Measurements from ENCODE around the gene RIPOR3.

Gene RIPOR3

GRCh38 chr20:50552979-50553378 is 138.4 kb downstream of the RIPOR3 start:
- DNase-seq (ENCODE audit: low spot score), result no peak

DNA sequence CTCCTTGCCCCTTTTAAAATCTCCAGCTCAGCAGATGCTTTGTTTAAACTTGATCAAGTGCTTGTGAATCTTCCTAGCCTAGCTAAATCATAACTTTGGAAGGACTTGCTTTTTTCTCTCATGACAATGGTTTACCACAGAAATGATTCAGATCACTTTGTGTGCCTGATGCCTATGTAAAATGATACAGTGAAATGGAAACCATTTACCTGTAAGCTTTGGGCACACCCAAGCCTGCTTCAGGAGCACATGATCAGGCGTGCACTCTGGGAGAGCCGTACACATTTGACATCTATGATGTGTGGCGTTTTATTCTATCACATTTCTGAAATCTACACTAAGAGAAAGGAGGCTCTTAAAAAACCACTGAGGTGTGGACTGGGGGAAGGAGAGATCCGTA is 140.1 kb downstream of the RIPOR3 start:
- no peak for DNase-seq (ENCODE audit: low spot score)
- no peak for TF ChIP-seq CTCF (IDR thresholded peaks at IDR 0.05; ENCODE audit: extremely low read depth, missing control alignments)

More at GRCh38 chr20:50552979-50553378, 138.4 kb downstream of the RIPOR3 start:
- TF ChIP-seq CTCF (IDR thresholded peaks at IDR 0.05; ENCODE audit: extremely low read depth, missing control alignments), result no peak

- no peak for DNase-seq (ENCODE audit: low spot score)
- no peak for TF ChIP-seq CTCF (IDR thresholded peaks at IDR 0.05; ENCODE audit: extremely low read depth, missing control alignments)
These were observed 140.8 kb downstream of the RIPOR3 start for GRCh38 chr20:50550531-50550930.

- DNase-seq (ENCODE audit: low spot score), result no peak
- TF ChIP-seq CTCF (IDR thresholded peaks at IDR 0.05; ENCODE audit: extremely low read depth, missing control alignments), result no peak
These were observed 142.9 kb downstream of the RIPOR3 start for GRCh38 chr20:50548396-50548795.

- DNase-seq (ENCODE audit: low spot score), result no peak
- no peak for TF ChIP-seq CTCF (IDR thresholded peaks at IDR 0.05; ENCODE audit: extremely low read depth, missing control alignments)
These were observed 143.4 kb downstream of the RIPOR3 start for GRCh38 chr20:50547964-50548363.

DNA sequence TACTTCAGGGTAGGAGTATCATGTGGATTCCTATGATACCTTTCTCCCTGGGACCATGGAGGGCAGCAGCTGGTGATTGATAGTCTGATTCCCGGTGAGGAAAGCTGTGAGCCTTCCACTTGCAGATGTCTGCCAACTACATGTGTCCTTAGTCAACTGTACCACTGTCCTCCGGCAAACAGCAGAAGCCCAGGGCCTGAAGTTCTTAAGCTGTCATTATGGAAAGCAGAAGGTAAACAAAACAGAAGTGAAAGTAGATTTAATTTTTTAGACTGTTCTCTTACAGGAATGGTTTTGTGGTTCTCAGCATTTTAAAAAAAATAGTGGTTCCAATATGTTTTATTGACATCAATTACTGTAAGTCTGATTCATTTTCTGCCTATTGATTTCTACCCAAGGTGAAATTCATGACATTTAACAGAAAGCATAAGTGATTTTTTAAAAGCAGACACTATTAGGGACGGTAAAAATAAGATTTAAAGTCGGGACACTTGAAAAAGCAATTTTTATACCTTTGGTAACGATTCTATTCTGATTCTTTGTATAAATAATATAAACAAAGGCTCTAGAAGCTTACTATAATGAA is 144.5 kb downstream of the RIPOR3 start:
- DNase-seq (ENCODE audit: low spot score), result peak; percentile 29
- no peak for TF ChIP-seq CTCF (IDR thresholded peaks at IDR 0.05; ENCODE audit: extremely low read depth, missing control alignments)

- TF ChIP-seq CTCF (IDR thresholded peaks at IDR 0.05; ENCODE audit: extremely low read depth, missing control alignments), result no peak
- DNase-seq (ENCODE audit: low spot score), result no peak
These were observed 146.2 kb downstream of the RIPOR3 start for GRCh38 chr20:50545126-50545525.

All from GM20000 (cell line).